ENCODE measurements around the gene WDPCP. TPM values are rescaled to one million over a fixed set of nuclear protein-coding genes. Genes with fewer than 3 reads are reported as not detected.

WDPCP gene
- total RNA-seq, 1 donor: 16.3 TPM

- no peaks in the 10 kb centered on the region for H3K9me3 ChIP-seq (ENCODE audit: low read depth, low read length)
- DNase-seq (ENCODE audit: insufficient read length, low spot score, missing footprints): no peak
- H3K36me3 ChIP-seq (ENCODE audit: insufficient read depth, low read length): no peaks in the 10 kb centered on the region
- no peak overlapping the region for H3K4me2 ChIP-seq (ENCODE audit: insufficient read depth, low read length)
- H3K4me1 ChIP-seq (ENCODE audit: insufficient read depth, low read length): no peaks in the 10 kb centered on the region
- no peak overlapping the region for H2AFZ ChIP-seq (ENCODE audit: low read length)
- TF ChIP-seq, protein P1, sequence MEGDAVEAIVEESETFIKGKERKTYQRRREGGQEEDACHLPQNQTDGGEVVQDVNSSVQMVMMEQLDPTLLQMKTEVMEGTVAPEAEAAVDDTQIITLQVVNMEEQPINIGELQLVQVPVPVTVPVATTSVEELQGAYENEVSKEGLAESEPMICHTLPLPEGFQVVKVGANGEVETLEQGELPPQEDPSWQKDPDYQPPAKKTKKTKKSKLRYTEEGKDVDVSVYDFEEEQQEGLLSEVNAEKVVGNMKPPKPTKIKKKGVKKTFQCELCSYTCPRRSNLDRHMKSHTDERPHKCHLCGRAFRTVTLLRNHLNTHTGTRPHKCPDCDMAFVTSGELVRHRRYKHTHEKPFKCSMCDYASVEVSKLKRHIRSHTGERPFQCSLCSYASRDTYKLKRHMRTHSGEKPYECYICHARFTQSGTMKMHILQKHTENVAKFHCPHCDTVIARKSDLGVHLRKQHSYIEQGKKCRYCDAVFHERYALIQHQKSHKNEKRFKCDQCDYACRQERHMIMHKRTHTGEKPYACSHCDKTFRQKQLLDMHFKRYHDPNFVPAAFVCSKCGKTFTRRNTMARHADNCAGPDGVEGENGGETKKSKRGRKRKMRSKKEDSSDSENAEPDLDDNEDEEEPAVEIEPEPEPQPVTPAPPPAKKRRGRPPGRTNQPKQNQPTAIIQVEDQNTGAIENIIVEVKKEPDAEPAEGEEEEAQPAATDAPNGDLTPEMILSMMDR (IDR thresholded peaks at IDR 0.05; ENCODE audit: extremely low read depth, low read depth, low read length): no peak
- no peaks in the 10 kb centered on the region for H3K27me3 ChIP-seq (ENCODE audit: insufficient read depth, low read length)
- no peak overlapping the region for H3K4me3 ChIP-seq (ENCODE audit: insufficient read depth, low read length)
- H4K20me1 ChIP-seq (ENCODE audit: insufficient read depth, low read length): no peaks in the 10 kb centered on the region
- no peaks in the 10 kb centered on the region for H3K79me2 ChIP-seq (ENCODE audit: insufficient read depth, low read length)
- no peak overlapping the region for H3K27ac ChIP-seq (ENCODE audit: low read depth, low read length)
Observed at GRCh38 chr2:63525905-63526304, 62.4 kb downstream of the WDPCP start.

GRCh38 chr2:63522950-63523349 is 65.3 kb downstream of the WDPCP start:
- DNase-seq (ENCODE audit: insufficient read length, low spot score, missing footprints): no peak
- Histone ChIP-seq H3K4me2 (ENCODE audit: insufficient read depth, low read length) (no peak overlapping the region), H3K27me3 (ENCODE audit: insufficient read depth, low read length) (no peaks in the 10 kb centered on the region), H3K36me3 (ENCODE audit: insufficient read depth, low read length) (no peaks in the 10 kb centered on the region), H2AFZ (ENCODE audit: low read length) (no peak overlapping the region), H3K4me3 (ENCODE audit: insufficient read depth, low read length) (no peak overlapping the region), H3K27ac (ENCODE audit: low read depth, low read length) (no peak overlapping the region), H3K4me1 (ENCODE audit: insufficient read depth, low read length) (no peaks in the 10 kb centered on the region), H3K79me2 (ENCODE audit: insufficient read depth, low read length) (peaks cover 11% of the 10 kb centered on the region), H3K9me3 (ENCODE audit: low read depth, low read length) (no peaks in the 10 kb centered on the region), H4K20me1 (ENCODE audit: insufficient read depth, low read length) (no peaks in the 10 kb centered on the region)
- TF ChIP-seq, protein P1 (IDR thresholded peaks at IDR 0.05; ENCODE audit: extremely low read depth, low read depth, low read length): no peak

GRCh38 chr2:63520793-63521192 is 67.5 kb downstream of the WDPCP start:
- H4K20me1 ChIP-seq (ENCODE audit: insufficient read depth, low read length): no peaks in the 10 kb centered on the region
- H3K9me3 ChIP-seq (ENCODE audit: low read depth, low read length): no peaks in the 10 kb centered on the region
- H3K4me2 ChIP-seq (ENCODE audit: insufficient read depth, low read length): no peak overlapping the region
- no peak overlapping the region for H3K27ac ChIP-seq (ENCODE audit: low read depth, low read length)
- peaks cover 11% of the 10 kb centered on the region for H3K79me2 ChIP-seq (ENCODE audit: insufficient read depth, low read length)
- DNase-seq (ENCODE audit: insufficient read length, low spot score, missing footprints): no peak
- no peak overlapping the region for H3K4me3 ChIP-seq (ENCODE audit: insufficient read depth, low read length)
- no peak overlapping the region for H2AFZ ChIP-seq (ENCODE audit: low read length)
- H3K4me1 ChIP-seq (ENCODE audit: insufficient read depth, low read length): no peaks in the 10 kb centered on the region
- H3K27me3 ChIP-seq (ENCODE audit: insufficient read depth, low read length): no peaks in the 10 kb centered on the region
- TF ChIP-seq, protein P1 (IDR thresholded peaks at IDR 0.05; ENCODE audit: extremely low read depth, low read depth, low read length): no peak
- H3K36me3 ChIP-seq (ENCODE audit: insufficient read depth, low read length): no peaks in the 10 kb centered on the region

GRCh38 chr2:63514781-63515180 is 73.5 kb downstream of the WDPCP start:
- Histone ChIP-seq H2AFZ (ENCODE audit: low read length) (no peak overlapping the region), H3K36me3 (ENCODE audit: insufficient read depth, low read length) (no peaks in the 10 kb centered on the region), H3K4me3 (ENCODE audit: insufficient read depth, low read length) (no peak overlapping the region), H4K20me1 (ENCODE audit: insufficient read depth, low read length) (no peaks in the 10 kb centered on the region), H3K9me3 (ENCODE audit: low read depth, low read length) (no peaks in the 10 kb centered on the region), H3K27me3 (ENCODE audit: insufficient read depth, low read length) (no peaks in the 10 kb centered on the region), H3K4me1 (ENCODE audit: insufficient read depth, low read length) (no peaks in the 10 kb centered on the region), H3K4me2 (ENCODE audit: insufficient read depth, low read length) (no peak overlapping the region), H3K79me2 (ENCODE audit: insufficient read depth, low read length) (peaks cover 11% of the 10 kb centered on the region), H3K27ac (ENCODE audit: low read depth, low read length) (no peak overlapping the region)
- DNase-seq (ENCODE audit: insufficient read length, low spot score, missing footprints): no peak
- TF ChIP-seq, protein P1 (IDR thresholded peaks at IDR 0.05; ENCODE audit: extremely low read depth, low read depth, low read length): no peak
